Skin of body (tissue), 2 donors: Measurements from ENCODE around the gene CAVIN1. TPM values are rescaled to one million over a fixed set of nuclear protein-coding genes. Genes with fewer than 3 reads are reported as not detected.
"Not testable (repeated sequence)": the region's sequence is repeated elsewhere in the genome, so short reads cannot be mapped to it uniquely, and the experiment has no call there.

Experiments
- DNase-seq: peaks from one replicate; lab custom pipeline; 2025; lab: John Stamatoyannopoulos, UW
- total RNA-seq: library from RNA; depleted of rRNA; stranded (reverse); fragments of >200 nt; gene quantifications from one replicate; pipeline ENCODE4 v1.2.3, GENCODE V29; 2014

CAVIN1 gene
- total RNA-seq, 1 donor from 2014 or later: 178 TPM

GRCh38 chr17:42405963-42406495 lies 17.0 kb downstream of the CAVIN1 start:
- peak; percentile 54 for DNase-seq

DNA sequence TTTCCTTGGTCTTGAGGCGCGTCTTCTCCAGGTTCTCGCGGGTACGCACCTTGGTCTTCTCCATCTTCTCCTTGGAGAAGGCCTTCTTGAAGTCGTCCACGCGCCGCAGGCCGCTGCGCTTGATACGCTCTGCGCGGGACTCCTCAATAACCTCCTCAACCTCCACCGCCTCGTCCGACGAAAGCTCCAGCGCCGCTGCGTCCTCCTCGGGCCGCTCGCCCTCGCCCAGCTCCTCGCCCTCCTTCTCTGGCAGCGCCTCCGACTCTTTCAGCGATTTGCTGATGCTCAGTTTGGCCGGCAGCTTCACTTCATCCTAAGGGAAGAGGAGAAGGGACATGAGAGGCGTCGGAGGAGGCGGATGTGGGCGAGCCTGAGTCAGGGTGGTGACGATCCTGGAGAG lies 18.0 kb downstream of the CAVIN1 start:
- no peak for DNase-seq

DNA sequence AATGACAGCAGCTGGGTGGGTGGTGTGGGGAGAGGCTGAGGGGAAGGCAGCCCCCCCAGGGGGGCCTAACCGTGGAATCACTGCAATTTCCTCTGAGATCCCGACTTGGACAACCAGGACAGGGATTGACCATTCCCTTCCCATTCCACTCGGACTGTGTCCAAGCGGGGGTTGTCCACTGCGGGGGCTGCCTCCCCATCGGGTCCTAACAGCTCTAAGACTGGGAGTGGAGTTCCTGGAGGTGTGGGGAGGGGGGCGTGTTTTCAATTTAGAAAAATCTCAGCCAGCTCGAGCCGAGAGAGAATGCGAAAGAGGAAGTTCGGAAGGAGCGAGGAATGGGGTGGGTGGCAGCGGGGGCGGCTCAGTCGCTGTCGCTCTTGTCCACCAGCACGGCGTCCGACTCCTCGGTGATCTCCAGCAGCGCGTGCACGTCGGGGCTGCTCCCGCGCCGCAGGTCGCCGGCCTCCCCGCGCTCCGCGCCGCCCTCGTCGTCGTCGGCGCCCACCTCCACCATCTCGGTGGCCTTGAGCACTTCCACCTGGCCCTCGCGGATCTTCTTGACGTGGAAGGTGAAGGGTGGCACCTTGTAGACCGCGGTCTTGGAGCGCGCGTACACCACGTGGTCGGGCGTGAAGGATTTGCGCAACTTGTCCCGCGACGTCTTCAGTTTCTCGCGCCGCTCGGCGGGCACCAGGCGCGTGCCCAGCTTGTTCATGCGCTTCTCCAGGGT lies 18.6 kb downstream of the CAVIN1 start:
- DNase-seq: no peak

- no peak for DNase-seq
Measured at GRCh38 chr17:42403150-42403549, 19.9 kb downstream of the CAVIN1 start.

DNA sequence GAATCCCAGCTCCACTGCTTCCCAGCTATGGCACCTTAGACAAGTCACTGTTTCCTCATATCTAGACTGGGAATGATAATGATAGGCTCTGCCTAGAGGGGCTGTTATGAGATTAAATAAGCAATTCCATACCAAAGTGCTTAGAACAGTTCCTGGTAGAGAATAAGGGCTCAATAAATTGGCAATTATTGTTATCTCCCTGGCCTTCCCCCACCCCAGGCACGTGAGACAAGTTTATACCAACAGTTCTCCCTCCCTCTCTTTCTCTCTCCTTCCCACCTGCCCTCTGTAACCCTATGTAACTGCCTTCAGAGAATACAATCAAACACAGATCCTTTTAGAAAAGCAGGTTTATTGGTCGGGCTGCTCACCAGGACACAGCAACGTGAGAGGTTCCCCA lies 20.9 kb downstream of the CAVIN1 start:
- no peak for DNase-seq

GRCh38 chr17:42400844-42401375 lies 22.1 kb downstream of the CAVIN1 start:
- DNase-seq: not testable (repeated sequence)

DNA sequence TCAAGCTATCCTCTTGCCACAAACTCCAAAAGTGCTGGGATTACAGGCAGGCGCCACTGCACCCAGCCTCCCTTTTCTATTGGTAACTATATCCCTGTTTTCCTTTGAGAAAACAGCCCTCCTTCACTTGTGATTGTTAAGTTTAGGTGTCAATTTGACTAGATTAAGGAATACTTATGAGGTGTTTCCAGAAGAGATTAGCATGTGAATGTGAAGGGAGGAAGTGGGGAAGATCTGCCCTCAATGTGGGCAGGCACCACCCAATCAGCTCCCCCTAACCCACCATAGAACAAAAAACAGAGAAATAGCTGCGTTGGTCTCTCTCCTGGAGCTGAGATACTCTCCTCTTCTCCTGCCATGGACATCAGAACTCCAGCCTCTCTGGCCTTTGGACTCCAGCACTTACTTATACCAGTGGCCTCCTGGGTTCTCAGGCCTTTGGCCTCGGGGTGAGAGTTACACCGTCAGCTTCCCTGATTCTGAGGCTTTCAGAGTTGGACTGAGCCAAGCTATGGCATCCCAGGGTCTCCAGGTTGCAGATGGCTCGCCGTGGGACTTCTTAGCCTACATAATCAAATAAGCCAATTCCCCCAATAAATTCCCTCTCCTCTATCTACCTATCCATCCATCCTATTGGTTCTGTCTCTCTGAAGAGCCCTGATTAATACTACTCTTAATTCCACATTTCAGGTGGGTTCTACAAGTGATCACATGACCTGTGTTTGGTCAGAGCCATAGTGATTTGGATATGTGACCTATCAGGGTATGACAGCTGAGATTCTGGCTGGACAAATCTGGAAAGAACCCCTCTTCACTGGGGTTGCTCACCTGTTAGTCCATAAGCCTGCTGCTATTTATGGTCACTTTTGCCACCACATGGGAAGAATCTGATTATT lies 22.9 kb downstream of the CAVIN1 start:
- DNase-seq: no peak

- DNase-seq: no peak
Measured at GRCh38 chr17:42399121-42399520, 23.9 kb downstream of the CAVIN1 start.

DNA sequence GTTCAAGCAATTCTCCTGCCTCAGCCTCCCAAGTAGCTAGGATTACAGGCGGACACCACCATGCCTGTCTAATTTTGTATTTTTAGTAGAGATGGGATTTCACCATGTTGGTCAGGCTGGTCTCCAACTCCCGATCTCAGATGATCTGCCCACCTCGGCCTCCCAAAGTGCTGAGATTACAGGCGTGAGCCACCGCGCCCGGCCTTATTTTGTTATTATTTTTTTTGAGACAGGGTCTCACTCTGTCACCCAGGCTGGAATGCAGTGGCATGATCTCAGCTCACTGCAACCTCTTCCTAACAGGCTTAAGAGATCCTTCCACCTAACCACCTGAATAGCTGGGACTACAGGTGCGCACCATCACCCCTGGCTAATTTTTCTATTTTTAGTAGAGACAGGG lies 27.5 kb downstream of the CAVIN1 start:
- not testable (repeated sequence) for DNase-seq

DNA sequence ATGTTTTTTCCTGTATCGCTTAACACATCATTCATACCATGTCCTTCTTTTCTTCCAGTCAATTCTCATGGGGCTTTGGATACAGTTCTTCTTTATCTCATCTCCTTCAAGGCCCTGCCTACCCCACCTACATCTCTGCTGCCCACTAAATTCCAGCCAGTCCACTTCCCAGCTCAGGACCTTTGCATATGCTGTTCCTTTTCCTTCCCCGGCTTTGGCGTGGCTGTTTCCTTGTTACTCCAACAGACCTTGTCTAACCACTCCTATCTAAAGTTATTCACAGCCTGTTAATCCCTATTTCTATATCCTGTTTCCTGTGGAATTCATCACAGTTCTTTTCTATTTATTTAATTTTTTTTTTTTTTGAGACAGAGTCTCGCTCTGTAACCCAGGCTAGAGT lies 28.2 kb downstream of the CAVIN1 start:
- DNase-seq: no peak

GRCh38 chr17:42392692-42393415 lies 30.2 kb downstream of the CAVIN1 start:
- no peak for DNase-seq

DNA sequence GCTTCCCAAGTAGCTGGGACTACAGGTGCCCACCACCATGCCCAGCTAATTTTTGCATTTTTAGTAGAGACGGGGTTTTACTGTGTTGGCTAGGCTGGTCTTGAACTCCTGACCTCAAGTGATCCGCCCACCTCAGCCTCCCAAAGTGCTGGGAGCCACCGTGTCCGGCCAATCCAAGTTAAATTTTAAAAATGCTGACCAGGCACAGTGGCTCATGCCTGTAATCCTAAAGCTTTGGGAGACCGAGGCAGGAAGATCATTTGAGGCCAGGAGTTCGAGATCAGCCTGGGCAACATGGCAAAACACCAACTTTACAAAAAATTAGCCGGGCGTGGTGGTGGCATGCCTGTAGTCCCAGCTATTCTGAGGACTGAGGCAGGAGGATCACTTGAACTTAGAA lies 31.6 kb downstream of the CAVIN1 start:
- DNase-seq: not testable (repeated sequence)

- no peak for DNase-seq
Measured at GRCh38 chr17:42389899-42390298, 33.2 kb downstream of the CAVIN1 start.

- no peak for DNase-seq
Measured at GRCh38 chr17:42389135-42389417, 34.0 kb downstream of the CAVIN1 start.

- peak; percentile 100 for DNase-seq
Measured at GRCh38 chr17:42388381-42389134, 34.5 kb downstream of the CAVIN1 start, which contains the start of gene STAT3. Gene STAT3, minus strand, starts transcription at chr17:42388442. Its CDS starts 39,926 bp downstream, at chr17:42348516.

DNA sequence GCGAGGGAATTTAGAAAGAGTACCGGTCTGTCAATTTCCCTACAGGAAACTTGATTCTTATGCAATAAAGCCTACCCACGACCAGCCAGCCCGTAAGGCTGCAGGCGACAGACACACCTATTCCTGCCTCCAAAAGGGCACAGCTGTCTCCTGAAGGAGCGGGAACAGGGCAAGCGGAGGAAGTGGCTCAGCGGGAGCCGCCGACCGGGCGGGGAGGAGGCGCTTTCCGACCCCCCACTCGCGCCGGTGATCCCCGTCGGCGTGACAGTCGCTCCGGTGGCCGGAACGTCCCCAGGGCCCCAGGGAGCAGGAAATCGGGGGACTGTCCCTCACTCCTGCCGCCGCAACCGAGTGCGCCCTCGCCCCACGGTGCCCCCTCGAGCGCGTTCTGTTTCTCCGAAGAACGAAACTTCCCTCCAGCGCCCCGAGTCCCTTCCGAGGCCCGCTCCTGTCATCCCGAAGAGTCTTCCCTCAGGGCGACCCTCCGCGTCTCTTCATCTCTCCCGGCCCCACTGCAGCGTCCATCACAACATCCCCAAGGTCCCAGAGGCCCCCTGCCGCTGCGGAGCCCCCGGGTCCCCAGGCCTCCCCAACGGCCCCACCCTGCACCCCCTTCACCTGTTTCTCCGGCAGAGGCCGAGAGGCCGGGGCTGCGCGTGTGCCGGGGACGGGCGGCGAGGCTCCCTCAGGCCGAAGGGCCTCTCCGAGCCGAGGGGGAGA lies 35.2 kb downstream of the CAVIN1 start:
- DNase-seq: no peak

DNA sequence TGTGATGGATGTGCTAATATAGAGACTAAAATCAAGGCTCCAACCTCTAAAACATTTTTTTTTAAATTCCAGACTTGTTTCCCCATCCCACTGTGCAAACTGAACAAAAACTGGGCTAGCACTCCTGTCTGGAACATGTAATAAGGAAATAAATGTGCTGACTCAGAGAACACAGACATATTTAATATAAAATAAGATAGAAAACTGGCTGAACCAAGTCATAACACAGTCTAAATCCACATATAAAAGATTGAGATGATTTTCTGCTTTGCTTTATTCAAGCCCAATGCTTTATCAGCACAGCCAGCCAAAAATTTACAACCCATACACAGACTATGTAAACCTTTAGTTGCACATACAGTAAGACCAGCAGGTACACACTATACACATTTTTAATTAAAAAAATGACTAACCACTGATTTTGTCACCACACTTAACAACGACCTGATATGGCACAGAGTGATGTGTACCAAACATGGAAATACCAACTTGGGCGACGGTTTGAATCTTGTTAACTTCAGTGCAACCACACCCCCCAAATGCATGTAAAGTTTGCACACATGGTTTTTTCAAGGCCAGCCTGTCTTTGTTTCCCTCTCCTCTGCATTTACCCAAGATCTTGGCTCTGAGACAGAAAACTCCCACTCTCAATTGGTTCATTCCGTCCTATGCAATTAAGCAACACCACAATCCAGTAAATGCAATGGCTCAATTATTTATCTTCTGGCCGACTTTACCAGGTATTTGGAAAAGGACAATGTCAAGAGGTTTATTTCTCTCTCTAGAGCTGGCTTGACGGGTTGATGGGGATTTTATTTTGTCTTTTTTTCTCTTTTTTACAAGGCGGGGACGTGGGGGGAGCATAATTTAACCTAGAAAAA lies 36.0 kb downstream of the CAVIN1 start:
- DNase-seq: peak; percentile 46

DNA sequence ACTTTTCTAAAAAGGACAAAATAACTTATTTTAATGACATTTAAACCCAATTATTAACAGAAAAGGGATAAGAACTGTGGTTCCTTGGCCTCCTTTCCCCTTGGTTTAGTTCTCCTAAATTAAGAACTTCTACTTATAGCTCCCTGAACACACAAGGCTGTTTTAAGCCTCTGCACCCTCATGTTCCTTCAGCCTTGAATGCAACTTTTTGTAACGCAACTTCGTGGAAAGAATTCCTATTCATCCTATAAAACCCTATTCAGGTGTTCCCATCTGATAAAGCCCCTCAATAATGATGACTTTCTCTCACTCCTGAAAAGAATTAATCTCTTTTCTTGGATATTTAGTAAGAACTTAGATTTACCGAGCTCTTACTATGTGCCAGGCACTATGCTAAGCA lies 41.2 kb downstream of the CAVIN1 start:
- no peak for DNase-seq

DNA sequence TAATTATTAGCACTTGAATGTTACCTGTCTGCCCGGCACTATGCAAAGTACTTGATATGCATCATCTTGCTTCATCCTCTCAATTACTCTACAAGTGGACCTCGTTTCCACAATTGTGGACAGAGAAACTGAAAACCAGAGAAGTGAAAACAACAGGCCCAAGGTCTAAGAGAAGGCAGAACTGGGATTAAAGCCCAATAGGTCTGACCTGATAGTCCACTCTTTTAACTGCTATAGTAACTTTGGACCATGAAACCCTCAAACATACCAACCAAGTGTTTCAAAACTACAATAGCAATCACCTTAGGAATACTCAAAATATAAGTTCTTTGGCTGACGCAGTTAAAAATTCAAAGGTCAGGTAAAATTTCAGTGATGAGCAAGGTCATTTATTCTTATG lies 42.1 kb downstream of the CAVIN1 start:
- no peak for DNase-seq
